BE2C (cell line): ENCODE measurements around the gene STK32C.
"Not testable (repeated sequence)": the region's sequence is repeated elsewhere in the genome, so short reads cannot be mapped to it uniquely, and the experiment has no call there.

Experiments used
- DNase-seq: peaks from one replicate; pipeline ENCODE4 v3.0.0-alpha.2; 2020
- H3K27me3 ChIP-seq: fragments of 250-450 bp; sonication (Bioruptor Pico); 2 replicates; pipeline ENCODE4 v1.5.1; 2020; ENCODE audit warnings: mild to moderate bottlenecking
- H3K36me3 ChIP-seq: fragments of 250-450 bp; sonication (Bioruptor Pico); 2 replicates; pipeline ENCODE4 v1.5.1; 2020; ENCODE audit warnings: mild to moderate bottlenecking
- H3K4me1 ChIP-seq: fragments of 250-450 bp; sonication (Bioruptor Pico); 2 replicates; pipeline ENCODE4 v1.5.1; 2020
- H3K4me3 ChIP-seq: 2 replicates; pipeline ENCODE4 v1.5.1; 2011; ENCODE audit warnings: low read depth, low read length
- H3K9me3 ChIP-seq: fragments of 250-450 bp; sonication (Bioruptor Pico); 2 replicates; pipeline ENCODE4 v1.5.1; 2020
- TF ChIP-seq, protein P1 (sequence below): IDR thresholded peaks from 2 replicates; pipeline ENCODE4 v1.5.1; 2012; ENCODE audit warnings: mild to moderate bottlenecking, low read depth, low read length

The STK32C gene

GRCh38 chr10:132319853-132320653 lies 12.3 kb upstream of the STK32C start:
- H3K27me3 ChIP-seq: no peaks in the 10 kb centered on the region
- TF ChIP-seq, protein P1, sequence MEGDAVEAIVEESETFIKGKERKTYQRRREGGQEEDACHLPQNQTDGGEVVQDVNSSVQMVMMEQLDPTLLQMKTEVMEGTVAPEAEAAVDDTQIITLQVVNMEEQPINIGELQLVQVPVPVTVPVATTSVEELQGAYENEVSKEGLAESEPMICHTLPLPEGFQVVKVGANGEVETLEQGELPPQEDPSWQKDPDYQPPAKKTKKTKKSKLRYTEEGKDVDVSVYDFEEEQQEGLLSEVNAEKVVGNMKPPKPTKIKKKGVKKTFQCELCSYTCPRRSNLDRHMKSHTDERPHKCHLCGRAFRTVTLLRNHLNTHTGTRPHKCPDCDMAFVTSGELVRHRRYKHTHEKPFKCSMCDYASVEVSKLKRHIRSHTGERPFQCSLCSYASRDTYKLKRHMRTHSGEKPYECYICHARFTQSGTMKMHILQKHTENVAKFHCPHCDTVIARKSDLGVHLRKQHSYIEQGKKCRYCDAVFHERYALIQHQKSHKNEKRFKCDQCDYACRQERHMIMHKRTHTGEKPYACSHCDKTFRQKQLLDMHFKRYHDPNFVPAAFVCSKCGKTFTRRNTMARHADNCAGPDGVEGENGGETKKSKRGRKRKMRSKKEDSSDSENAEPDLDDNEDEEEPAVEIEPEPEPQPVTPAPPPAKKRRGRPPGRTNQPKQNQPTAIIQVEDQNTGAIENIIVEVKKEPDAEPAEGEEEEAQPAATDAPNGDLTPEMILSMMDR: no peak
- no peaks in the 10 kb centered on the region for H3K9me3 ChIP-seq
- H3K4me1 ChIP-seq: no peaks in the 10 kb centered on the region
- no peak for DNase-seq
- no peaks in the 10 kb centered on the region for H3K36me3 ChIP-seq
- no peak overlapping the region for H3K4me3 ChIP-seq

DNA sequence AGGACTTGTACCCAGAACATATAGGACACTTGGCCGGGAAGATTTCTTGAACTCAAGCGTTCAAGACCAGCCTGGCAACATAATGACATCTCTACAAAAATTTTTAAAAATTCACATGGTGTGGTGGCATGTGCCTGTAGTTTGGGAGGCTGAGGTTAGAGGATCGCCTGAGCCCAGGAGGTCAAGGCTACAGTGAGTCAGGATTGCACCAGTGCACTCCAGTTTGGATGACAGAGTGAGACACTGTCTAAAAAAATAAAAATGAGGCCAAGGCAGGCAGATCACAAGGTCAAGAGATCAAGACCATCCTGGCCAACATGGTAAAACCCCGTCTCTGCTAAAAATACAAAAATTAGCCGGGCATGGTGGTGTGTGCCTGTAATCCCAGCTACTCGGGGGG lies 9.7 kb upstream of the STK32C start:
- H3K4me1 ChIP-seq, H3K36me3 ChIP-seq, DNase-seq, H3K9me3 ChIP-seq, H3K4me3 ChIP-seq, H3K27me3 ChIP-seq: not testable (repeated sequence)

- H3K4me1 ChIP-seq: no peaks in the 10 kb centered on the region
- TF ChIP-seq, protein P1: no peak
- no peaks in the 10 kb centered on the region for H3K27me3 ChIP-seq
- H3K9me3 ChIP-seq: no peaks in the 10 kb centered on the region
- no peaks in the 10 kb centered on the region for H3K36me3 ChIP-seq
- no peak for DNase-seq
- no peak overlapping the region for H3K4me3 ChIP-seq
Measured at GRCh38 chr10:132316133-132316532, 8.4 kb upstream of the STK32C start.

GRCh38 chr10:132314881-132315280 lies 7.1 kb upstream of the STK32C start:
- not testable (repeated sequence) for H3K27me3 ChIP-seq, DNase-seq, H3K9me3 ChIP-seq, H3K4me3 ChIP-seq, H3K36me3 ChIP-seq, H3K4me1 ChIP-seq

GRCh38 chr10:132314336-132314735 lies 6.6 kb upstream of the STK32C start:
- no peak for DNase-seq
- H3K36me3 ChIP-seq: no peaks in the 10 kb centered on the region

GRCh38 chr10:132313865-132314264 lies 6.1 kb upstream of the STK32C start:
- no peaks in the 10 kb centered on the region for H3K36me3 ChIP-seq
- no peaks in the 10 kb centered on the region for H3K27me3 ChIP-seq
- H3K9me3 ChIP-seq: no peaks in the 10 kb centered on the region
- H3K4me1 ChIP-seq: no peaks in the 10 kb centered on the region
- H3K4me3 ChIP-seq: no peak overlapping the region
- DNase-seq: no peak
- TF ChIP-seq, protein P1: no peak

More at GRCh38 chr10:132314336-132314735, 6.6 kb upstream of the STK32C start:
- H3K4me1 ChIP-seq: no peaks in the 10 kb centered on the region
- no peaks in the 10 kb centered on the region for H3K27me3 ChIP-seq
- TF ChIP-seq, protein P1: no peak
- no peaks in the 10 kb centered on the region for H3K9me3 ChIP-seq
- no peak overlapping the region for H3K4me3 ChIP-seq

GRCh38 chr10:132313305-132313704 lies 5.6 kb upstream of the STK32C start:
- TF ChIP-seq, protein P1: no peak
- no peaks in the 10 kb centered on the region for H3K36me3 ChIP-seq
- DNase-seq: no peak

More at GRCh38 chr10:132313305-132313704, 5.6 kb upstream of the STK32C start:
- Histone ChIP-seq H3K27me3 (no peaks in the 10 kb centered on the region), H3K9me3 (no peaks in the 10 kb centered on the region), H3K4me3 (no peak overlapping the region), H3K4me1 (no peaks in the 10 kb centered on the region)
